K562 (cell line): ENCODE data around the gene C2CD4C.
"Not testable (repeated sequence)": the region's sequence is repeated elsewhere in the genome, so short reads cannot be mapped to it uniquely, and the experiment has no call there.

Source experiments
- CTCF ChIP-seq, 3 experiments: IDR thresholded peaks in 2 of 3; conservative IDR thresholded peaks in 1 of 3; 2 replicates each; pipeline ENCODE4 v1.5.1; 2011 to 2012; ENCODE audit warnings: low read length in 3 of 3, mild to moderate bottlenecking in 3 of 3, control low read depth in 2 of 3, improper control_type of control experiment in 1 of 3, inconsistent platforms in 1 of 3, low read depth in 1 of 3, mixed read lengths in 1 of 3, moderate library complexity in 1 of 3; ENCODE audit not compliant: insufficient read depth in 2 of 3
- ERF ChIP-seq: fragments of 450-650 bp; formaldehyde crosslinking; IDR thresholded peaks from 2 replicates; pipeline ENCODE4 v1.4.0; 2020; ENCODE audit warnings: mild to moderate bottlenecking, mixed read lengths
- ESRRA ChIP-seq: fragments of 450-650 bp; IDR thresholded peaks from 2 replicates; pipeline ENCODE4 v1.6.1; 2014; ENCODE audit warnings: low read depth, mild to moderate bottlenecking, moderate library complexity, borderline replicate concordance
- FOXK2 ChIP-seq, 2 experiments: fragments of 450-650 bp; IDR thresholded peaks in 1 of 2; conservative IDR thresholded peaks in 1 of 2; 2 replicates each; pipeline ENCODE4 v1.6.1; 2016; ENCODE audit warnings: low read depth in 2 of 2, mild to moderate bottlenecking in 1 of 2
- FOXM1 ChIP-seq, 2 experiments: fragments of 450-650 bp in 1 of 2; sonication (generic) in 1 of 2; formaldehyde crosslinking in 1 of 2; IDR thresholded peaks; 2 replicates each; pipeline versions ENCODE4 v1.6.1 to v1.9.0; 2017 to 2022; ENCODE audit warnings: low read depth in 2 of 2, mild to moderate bottlenecking in 2 of 2, missing genetic modification reagents in 1 of 2, moderate library complexity in 1 of 2
- FOXP4 ChIP-seq: sonication (generic); formaldehyde crosslinking; IDR thresholded peaks from 2 replicates; pipeline ENCODE4 v1.8.0; 2022; ENCODE audit warnings: mild to moderate bottlenecking, missing genetic modification reagents, borderline replicate concordance
- GABPA ChIP-seq: fragments of 200-800 bp; sonication (Bioruptor generic); conservative IDR thresholded peaks from 2 replicates; pipeline ENCODE4 v1.6.1; 2016; ENCODE audit warnings: low read depth, missing genetic modification characterization, missing compliant biosample characterization
- HMG20B ChIP-seq: fragments of 250-450 bp; sonication (Bioruptor Pico); IDR thresholded peaks from 2 replicates; pipeline ENCODE4 v1.5.0; 2021; ENCODE audit warnings: mild to moderate bottlenecking
- HOMEZ ChIP-seq: fragments of 250-450 bp; sonication (Bioruptor Pico); IDR thresholded peaks from 2 replicates; pipeline ENCODE4 v1.4.0; 2020; ENCODE audit warnings: mild to moderate bottlenecking, moderate library complexity
- POLR2AphosphoS5 ChIP-seq: IDR thresholded peaks from 2 replicates; pipeline ENCODE4 v1.6.1; 2011; ENCODE audit warnings: mild to moderate bottlenecking, low read depth, low read length, moderate library complexity; ENCODE audit not compliant: control insufficient read depth, insufficient read depth
- RBFOX2 ChIP-seq: fragments of 200-400 bp; formaldehyde crosslinking; IDR thresholded peaks from 2 replicates; pipeline ENCODE4 v1.6.1; 2017; ENCODE audit warnings: low read depth, mild to moderate bottlenecking, low read length, moderate library complexity
- ZNF282 ChIP-seq: sonication (generic); formaldehyde crosslinking; IDR thresholded peaks from 2 replicates; pipeline ENCODE4 v1.8.1; 2023; ENCODE audit warnings: missing genetic modification reagents
- ZNF324 ChIP-seq: fragments of 250-450 bp; sonication (Bioruptor Pico); IDR thresholded peaks from 2 replicates; pipeline ENCODE4 v1.4.0; 2020; ENCODE audit warnings: mild to moderate bottlenecking

- TF ChIP-seq GABPA (tag); ZNF282 (CRISPR knock-in tag); HMG20B (CRISPR knock-in tag); ESRRA; ZNF324 (CRISPR knock-in tag); RBFOX2; FOXP4; HOMEZ (CRISPR knock-in tag); POLR2AphosphoS5; FOXK2 (conservative IDR thresholded peaks at IDR 0.05 in 1 of 2, IDR thresholded peaks at IDR 0.05 in 1 of 2; ENCODE audit: low read depth in 2 of 2); FOXM1 (IDR thresholded peaks at IDR 0.05; ENCODE audit: low read depth); FOXM1 (CRISPR knock-in tag; IDR thresholded peaks at IDR 0.05; ENCODE audit: low read depth); ERF (CRISPR knock-in tag): not testable (repeated sequence)
- TF ChIP-seq CTCF (IDR thresholded peaks at IDR 0.05 in 2 of 3, conservative IDR thresholded peaks at IDR 0.05 in 1 of 3; ENCODE audit: insufficient read depth in 2 of 3, low read depth in 1 of 3, low read length in 3 of 3) = peak in 1 of 3 experiments; percentile 17; a peak in 1 of 6 replicates
These were observed 22.8 kb downstream of the C2CD4C start for GRCh38 chr19:386189-386588.
